MCF 10A (cell line): ENCODE data around the gene HSD11B2. TPM values are rescaled to one million over a fixed set of nuclear protein-coding genes. Genes with fewer than 3 reads are reported as not detected.

Experiments
- BruUV-seq: library from RNA; stranded (reverse); fragments of 400-500 nt; replicated peaks from 2 replicates; lab custom pipeline; 2021; lab: Mats Ljungman, UMichigan
- CTCF ChIA-PET: fragments of 300-600 bp; sonication (Branson Sonifier 250); formaldehyde crosslinking; extraction: SDS; loops from one replicate; lab custom pipeline; 2021; ENCODE audit warnings: antibody characterized with exemption, inconsistent platforms; lab: Yijun Ruan, JAX
- POLR2A ChIA-PET: fragments of 300-600, 350-650 bp; sonication (Branson Sonifier 250); formaldehyde crosslinking; extraction: SDS; loops from one replicate; lab custom pipeline; 2020; ENCODE audit warnings: antibody characterized with exemption, inconsistent platforms; lab: Yijun Ruan, JAX
- DNase-seq: peaks from one replicate; pipeline ENCODE4 v3.0.0-alpha.2; 2018; ENCODE audit not compliant: unreplicated experiment
- H3K27ac Mint-ChIP-seq: one replicate; pipeline ENCODE4 v1.8.0; 2022; ENCODE audit warnings: mild to moderate bottlenecking, low read depth, mixed read lengths; ENCODE audit not compliant: unreplicated experiment
- H3K27me3 Mint-ChIP-seq: one replicate; pipeline ENCODE4 v1.8.0; 2022; ENCODE audit warnings: mixed read lengths; ENCODE audit not compliant: insufficient read depth, unreplicated experiment
- H3K36me3 Mint-ChIP-seq: one replicate; pipeline ENCODE4 v1.8.0; 2022; ENCODE audit warnings: mild to moderate bottlenecking, moderate library complexity, mixed read lengths; ENCODE audit not compliant: insufficient read depth, unreplicated experiment
- H3K4me1 Mint-ChIP-seq: one replicate; pipeline ENCODE4 v1.8.0; 2022; ENCODE audit warnings: mixed read lengths; ENCODE audit not compliant: insufficient read depth, unreplicated experiment
- H3K4me3 Mint-ChIP-seq: one replicate; pipeline ENCODE4 v1.8.0; 2022; ENCODE audit warnings: mild to moderate bottlenecking, moderate library complexity, mixed read lengths; ENCODE audit not compliant: unreplicated experiment
- H3K9me3 Mint-ChIP-seq: one replicate; pipeline ENCODE4 v1.8.0; 2022; ENCODE audit warnings: mixed read lengths; ENCODE audit not compliant: unreplicated experiment
- intact Hi-C: fragments of 100-400 bp; cut with micrococcal nuclease; formaldehyde crosslinking; loops from 2 replicates; pipeline ENCODE4 v1.14.1; 2022
- total RNA-seq: library from RNA; stranded (reverse); gene quantifications from 2 replicates; pipeline ENCODE4 v1.2.3, GENCODE V29; 2022
- TF ChIP-seq, protein P1 (sequence below): fragments of 200-600 bp; IDR thresholded peaks from one replicate; pipeline ENCODE4 v1.8.0; 2022; ENCODE audit warnings: antibody characterized with exemption, mild to moderate bottlenecking; ENCODE audit not compliant: unreplicated experiment

HSD11B2 gene
- total RNA-seq, 1 experiment from 2014 or later = 0.86 TPM

DNA sequence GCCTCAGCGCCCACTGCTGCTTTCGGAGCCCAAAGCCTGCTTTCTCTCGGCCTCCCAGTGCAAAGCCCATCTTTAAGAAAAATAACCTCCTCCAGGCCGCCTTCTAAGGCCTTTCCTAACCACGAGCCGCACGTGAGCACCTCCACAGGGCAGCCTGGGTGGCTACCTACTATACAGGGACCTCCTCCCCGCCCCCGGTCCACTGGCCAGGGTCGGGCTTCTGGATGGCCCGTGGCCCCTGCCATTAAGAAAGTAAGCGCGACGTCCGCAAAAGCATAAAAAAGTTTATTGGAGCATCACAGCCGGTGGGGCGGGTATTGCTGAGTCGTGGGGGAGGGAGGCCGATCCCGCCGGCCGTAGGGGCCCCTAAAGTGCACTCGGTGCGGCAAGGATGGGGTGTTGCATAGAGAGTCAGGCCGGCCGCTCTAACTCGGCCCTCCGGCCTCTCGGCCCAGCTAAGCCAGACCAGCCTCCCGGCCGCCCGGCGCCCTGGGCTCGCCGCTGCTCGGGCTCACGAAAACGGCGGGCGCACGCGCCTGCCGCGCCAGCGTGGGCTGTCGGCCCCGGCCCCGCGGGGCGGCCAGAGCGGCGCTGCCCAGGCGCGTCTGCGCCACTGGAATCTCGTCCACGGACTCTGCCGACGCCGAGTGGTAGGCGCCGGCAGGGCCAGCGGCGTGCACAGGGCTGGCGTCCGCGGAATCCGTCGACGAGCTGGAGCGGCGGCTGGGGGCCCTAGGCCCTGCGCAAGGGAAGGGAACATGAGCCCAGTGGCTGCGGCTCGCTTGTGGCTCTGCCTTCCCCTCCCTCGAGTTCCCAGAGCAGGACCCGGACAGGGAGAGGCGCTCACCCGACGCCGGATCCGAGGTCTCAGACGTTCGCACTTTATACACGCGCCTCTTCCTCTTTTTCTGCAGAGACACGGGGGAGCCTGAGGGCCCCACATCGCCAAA, 36.5 kb upstream of the HSD11B2 start:
- Mint-ChIP-seq H3K9me3 (no peaks in the 10 kb centered on the region), H3K27ac (no peak overlapping the region), H3K36me3 (no peaks in the 10 kb centered on the region), H3K4me3 (no peak overlapping the region), H3K27me3 (no peaks in the 10 kb centered on the region), H3K4me1 (peaks cover 14% of the 10 kb centered on the region)
- DNase-seq = no peak
- TF ChIP-seq, protein P1, sequence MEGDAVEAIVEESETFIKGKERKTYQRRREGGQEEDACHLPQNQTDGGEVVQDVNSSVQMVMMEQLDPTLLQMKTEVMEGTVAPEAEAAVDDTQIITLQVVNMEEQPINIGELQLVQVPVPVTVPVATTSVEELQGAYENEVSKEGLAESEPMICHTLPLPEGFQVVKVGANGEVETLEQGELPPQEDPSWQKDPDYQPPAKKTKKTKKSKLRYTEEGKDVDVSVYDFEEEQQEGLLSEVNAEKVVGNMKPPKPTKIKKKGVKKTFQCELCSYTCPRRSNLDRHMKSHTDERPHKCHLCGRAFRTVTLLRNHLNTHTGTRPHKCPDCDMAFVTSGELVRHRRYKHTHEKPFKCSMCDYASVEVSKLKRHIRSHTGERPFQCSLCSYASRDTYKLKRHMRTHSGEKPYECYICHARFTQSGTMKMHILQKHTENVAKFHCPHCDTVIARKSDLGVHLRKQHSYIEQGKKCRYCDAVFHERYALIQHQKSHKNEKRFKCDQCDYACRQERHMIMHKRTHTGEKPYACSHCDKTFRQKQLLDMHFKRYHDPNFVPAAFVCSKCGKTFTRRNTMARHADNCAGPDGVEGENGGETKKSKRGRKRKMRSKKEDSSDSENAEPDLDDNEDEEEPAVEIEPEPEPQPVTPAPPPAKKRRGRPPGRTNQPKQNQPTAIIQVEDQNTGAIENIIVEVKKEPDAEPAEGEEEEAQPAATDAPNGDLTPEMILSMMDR = no peak
- intact Hi-C loops = no loop called here
- ChIA-PET CTCF (interaction anchor here (1.2 kb wide), 1 partner anchor 114 kb away, joined by 3 read pairs; no protein-coding TSS in a partner anchor), POLR2A (no interaction called here)
- BruUV-seq = no TSS peak

DNA sequence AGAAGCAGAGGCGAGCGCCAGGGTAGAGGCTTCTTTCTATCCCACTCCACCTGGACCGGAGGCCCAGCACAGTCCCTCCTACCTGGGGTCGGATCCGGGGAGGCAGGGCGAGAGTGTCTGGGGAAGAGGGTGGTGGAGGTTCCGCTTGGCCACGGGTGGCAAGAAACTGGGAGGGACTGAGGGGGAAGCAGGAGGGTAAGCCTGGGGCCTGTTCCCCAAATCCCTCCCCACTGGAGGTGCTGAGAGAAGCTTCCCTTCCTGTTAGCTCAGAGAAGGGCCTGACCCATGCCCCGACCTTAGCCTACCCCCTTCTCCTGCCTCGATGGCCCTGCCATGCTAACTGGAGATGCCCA, 35.8 kb upstream of the HSD11B2 start:
- POLR2A ChIA-PET = no interaction called here
- CTCF ChIA-PET = interaction anchor here (0.9 to 1.2 kb wide), 2 partner anchors 115 to 118 kb away, joined by 3 read pairs; no protein-coding TSS in a partner anchor
- TF ChIP-seq, protein P1 = no peak
- no peak overlapping the region for H3K27ac Mint-ChIP-seq
- H3K9me3 Mint-ChIP-seq = no peaks in the 10 kb centered on the region
- H3K4me3 Mint-ChIP-seq = no peak overlapping the region
- peaks cover 14% of the 10 kb centered on the region for H3K4me1 Mint-ChIP-seq
- no peaks in the 10 kb centered on the region for H3K27me3 Mint-ChIP-seq
- BruUV-seq = no TSS peak
- intact Hi-C loops = no loop called here
- no peaks in the 10 kb centered on the region for H3K36me3 Mint-ChIP-seq
- DNase-seq = no peak

DNA sequence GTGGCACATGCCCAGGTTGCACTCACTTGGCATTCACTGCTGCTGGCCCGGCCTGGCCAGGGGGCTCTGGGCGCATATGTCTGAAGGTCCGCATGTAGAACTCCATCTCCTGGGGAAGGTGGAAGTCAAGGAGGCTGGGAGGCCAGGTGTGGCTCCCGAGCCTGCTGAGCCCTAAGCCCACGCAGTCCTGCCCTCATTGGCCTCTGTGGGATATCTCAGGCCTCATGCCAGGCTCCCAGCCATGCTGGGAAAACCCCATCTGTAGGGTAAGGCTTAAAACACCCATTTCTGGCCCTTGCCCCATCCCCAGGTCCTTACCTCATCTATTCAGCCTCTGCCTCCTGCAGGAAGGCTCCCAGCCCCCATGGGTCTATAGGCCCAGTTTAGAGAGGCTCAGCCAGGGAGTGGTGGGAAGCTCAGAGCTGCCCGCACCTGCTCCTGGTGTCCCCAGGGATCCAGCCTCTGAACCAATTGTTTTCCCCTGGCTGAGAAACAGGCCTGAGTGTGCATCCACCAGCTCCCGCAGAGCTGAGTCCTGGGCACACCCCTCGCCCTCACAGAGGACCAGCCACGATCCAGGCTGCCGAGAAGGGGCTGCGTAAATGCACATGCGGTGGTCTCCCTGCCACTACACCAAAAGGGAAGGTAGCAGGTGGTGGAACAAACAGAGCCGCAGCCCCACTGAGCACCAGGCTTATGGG, 35.3 kb upstream of the HSD11B2 start:
- CTCF ChIA-PET = interaction anchor here (0.6 to 1.2 kb wide), 3 partner anchors 9 to 119 kb away, joined by 3 to 4 read pairs (median 3); no protein-coding TSS in a partner anchor
- H3K27ac Mint-ChIP-seq = peak overlapping the region; percentile 75
- TF ChIP-seq, protein P1 = no peak
- H3K9me3 Mint-ChIP-seq = no peaks in the 10 kb centered on the region
- DNase-seq = peak; percentile 46
- intact Hi-C loops = no loop called here
- H3K27me3 Mint-ChIP-seq = no peaks in the 10 kb centered on the region
- H3K4me1 Mint-ChIP-seq = peaks cover 14% of the 10 kb centered on the region
- POLR2A ChIA-PET = interaction anchor here (0.7 to 1.2 kb wide), 2 partner anchors 32 to 36 kb away, joined by 3 read pairs; no protein-coding TSS in a partner anchor
- no peaks in the 10 kb centered on the region for H3K36me3 Mint-ChIP-seq
- H3K4me3 Mint-ChIP-seq = no peak overlapping the region
- BruUV-seq = no TSS peak
